Tibial nerve (tissue), 4 donors: Measurements from ENCODE around the gene C11orf65. TPM values are rescaled to one million over a fixed set of nuclear protein-coding genes. Genes with fewer than 3 reads are reported as not detected.

Source experiments
- DNase-seq, 2 donors: peaks; one replicate each; pipeline ENCODE4 v3.0.0-alpha.2; 2019; ENCODE audit warnings: low spot score in 2 of 2
- H3K27ac ChIP-seq, 4 donors: fragments of 200-600 bp; sonication (generic) in 3 of 4; one replicate each; pipeline ENCODE4 v1.5.1; 2017 to 2019; ENCODE audit warnings: mild to moderate bottlenecking in 1 of 4
- H3K27me3 ChIP-seq, 2 donors: fragments of 200-600 bp; sonication (generic) in 1 of 2; one replicate each; pipeline versions ENCODE4 v1.5.1 to v1.6.0; 2017 to 2019
- H3K36me3 ChIP-seq, 3 donors: fragments of 200-600 bp; sonication (generic); one replicate each; pipeline ENCODE4 v1.5.1; 2018 to 2019
- H3K4me1 ChIP-seq, 4 donors: fragments of 200-600 bp; sonication (generic) in 3 of 4; one replicate each; pipeline ENCODE4 v1.5.1; 2017 to 2019
- H3K4me3 ChIP-seq, 4 donors: fragments of 200-600 bp; sonication (generic) in 3 of 4; one replicate each; pipeline ENCODE4 v1.5.1; 2017 to 2019; ENCODE audit warnings: mild to moderate bottlenecking in 1 of 4, moderate library complexity in 1 of 4
- H3K9me3 ChIP-seq, 4 donors: fragments of 200-600 bp; sonication (generic) in 3 of 4; one replicate each; pipeline ENCODE4 v1.5.1; 2017 to 2019
- CTCF ChIP-seq, 5 experiments: fragments of 200-600 bp in 3 of 5; fragments of 450-650 bp in 2 of 5; sonication (generic) in 3 of 5; IDR thresholded peaks; one replicate each; pipeline ENCODE4 v1.5.1; 2016 to 2019; ENCODE audit warnings: antibody characterized with exemption in 5 of 5, mild to moderate bottlenecking in 3 of 5, moderate library complexity in 2 of 5
- EP300 ChIP-seq, 2 donors: sonication (generic); formaldehyde crosslinking; IDR thresholded peaks; one replicate each; pipeline ENCODE4 v1.6.1; 2017; ENCODE audit warnings: antibody characterized with exemption in 2 of 2, mild to moderate bottlenecking in 1 of 2
- POLR2A ChIP-seq, 2 donors: fragments of 450-650 bp; IDR thresholded peaks; one replicate each; pipeline ENCODE4 v1.6.1; 2017; ENCODE audit warnings: antibody characterized with exemption in 2 of 2, mild to moderate bottlenecking in 2 of 2, moderate library complexity in 2 of 2
- WGBS, 2 donors: methylation state at CpG; one replicate each; pipeline ENCODE4 v1.1.5; 2018; 5-methylcytosine and 5-hydroxymethylcytosine counted together
- total RNA-seq, 4 donors: library from RNA; depleted of rRNA; stranded (reverse); fragments of >200 nt; gene quantifications; one replicate each; pipeline ENCODE4 v1.1.0, GENCODE V29; 2016

The C11orf65 gene
- total RNA-seq, 4 donors from 2014 or later: 0.59 to 3.7 (median 0.84) TPM; not detected in 1

- Histone ChIP-seq H3K36me3 (peaks cover 0 to 54% (median 8%) of the 10 kb centered on the region in 3 donors), H3K9me3 (no peaks in the 10 kb centered on the region), H3K27ac (no peak overlapping the region), H3K4me3 (no peak overlapping the region), H3K4me1 (no peaks in the 10 kb centered on the region), H3K27me3 (no peaks in the 10 kb centered on the region)
- no peak for DNase-seq
- TF ChIP-seq CTCF (IDR thresholded peaks at IDR 0.05) (no peak), POLR2A (IDR thresholded peaks at IDR 0.05) (no peak), EP300 (IDR thresholded peaks at IDR 0.05) (no peak)
These were observed 120.9 kb downstream of the C11orf65 start for GRCh38 chr11:108346451-108346850.

GRCh38 chr11:108345767-108346166, 121.6 kb downstream of the C11orf65 start:
- H3K27ac ChIP-seq: no peak overlapping the region
- TF ChIP-seq CTCF (IDR thresholded peaks at IDR 0.05) (no peak), EP300 (IDR thresholded peaks at IDR 0.05) (no peak), POLR2A (IDR thresholded peaks at IDR 0.05) (no peak)
- DNase-seq: no peak
- H3K36me3 ChIP-seq: peaks cover 0 to 47% (median 6%) of the 10 kb centered on the region in 3 donors
- WGBS, 2 donors: 93 to 94% methylated on average over 4 of the region's 4 CpGs
- no peaks in the 10 kb centered on the region for H3K4me1 ChIP-seq
- H3K27me3 ChIP-seq: no peaks in the 10 kb centered on the region
- no peak overlapping the region for H3K4me3 ChIP-seq
- H3K9me3 ChIP-seq: no peaks in the 10 kb centered on the region

- Histone ChIP-seq H3K9me3 (no peaks in the 10 kb centered on the region), H3K4me1 (no peaks in the 10 kb centered on the region), H3K27ac (no peak overlapping the region), H3K36me3 (peaks cover 0 to 36% (median under 1%) of the 10 kb centered on the region in 3 donors), H3K4me3 (no peak overlapping the region), H3K27me3 (no peaks in the 10 kb centered on the region)
- TF ChIP-seq POLR2A (IDR thresholded peaks at IDR 0.05) (no peak), CTCF (IDR thresholded peaks at IDR 0.05) (no peak)
- DNase-seq: no peak
- WGBS, 2 donors: 94 to 99% methylated on average over 2 of the region's 2 CpGs
These were observed 123.6 kb downstream of the C11orf65 start for GRCh38 chr11:108343714-108344113.

GRCh38 chr11:108341654-108342053, 125.7 kb downstream of the C11orf65 start:
- no peak for DNase-seq
- Histone ChIP-seq H3K27ac (no peak overlapping the region), H3K27me3 (no peaks in the 10 kb centered on the region), H3K4me3 (no peak overlapping the region), H3K4me1 (no peaks in the 10 kb centered on the region), H3K36me3 (peaks cover 0 to 51% (median 0%) of the 10 kb centered on the region in 3 donors), H3K9me3 (no peaks in the 10 kb centered on the region)
- 92 to 98% methylated on average over 4 of the region's 4 CpGs for WGBS, 2 donors
- TF ChIP-seq CTCF (IDR thresholded peaks at IDR 0.05) (no peak), EP300 (IDR thresholded peaks at IDR 0.05) (no peak), POLR2A (IDR thresholded peaks at IDR 0.05) (no peak)

- no peaks in the 10 kb centered on the region for H3K27me3 ChIP-seq
- H3K27ac ChIP-seq: no peak overlapping the region
- DNase-seq: no peak
- no peak overlapping the region for H3K4me3 ChIP-seq
- H3K36me3 ChIP-seq: peaks cover 0 to 52% (median 2%) of the 10 kb centered on the region in 3 donors
- TF ChIP-seq EP300 (IDR thresholded peaks at IDR 0.05): no peak
- no peak for TF ChIP-seq CTCF (IDR thresholded peaks at IDR 0.05)
- TF ChIP-seq POLR2A (IDR thresholded peaks at IDR 0.05): no peak
- H3K9me3 ChIP-seq: no peaks in the 10 kb centered on the region
- H3K4me1 ChIP-seq: no peaks in the 10 kb centered on the region
- WGBS, 2 donors: 91% methylated on average over 1 of the region's 1 CpG
These were observed 126.4 kb downstream of the C11orf65 start for GRCh38 chr11:108340973-108341372.
